GM18499 (cell line): ENCODE results near the gene BABAM2.
"Not testable (repeated sequence)": the region's sequence is repeated elsewhere in the genome, so short reads cannot be mapped to it uniquely, and the experiment has no call there.

Experiments
- ATAC-seq: cut with Tn5 transposase; IDR thresholded peaks from one replicate; pipeline ENCODE4 v1.9.1; 2021; ENCODE audit warnings: moderate number of reproducible peaks; ENCODE audit not compliant: insufficient read depth, unreplicated experiment

BABAM2 gene

DNA sequence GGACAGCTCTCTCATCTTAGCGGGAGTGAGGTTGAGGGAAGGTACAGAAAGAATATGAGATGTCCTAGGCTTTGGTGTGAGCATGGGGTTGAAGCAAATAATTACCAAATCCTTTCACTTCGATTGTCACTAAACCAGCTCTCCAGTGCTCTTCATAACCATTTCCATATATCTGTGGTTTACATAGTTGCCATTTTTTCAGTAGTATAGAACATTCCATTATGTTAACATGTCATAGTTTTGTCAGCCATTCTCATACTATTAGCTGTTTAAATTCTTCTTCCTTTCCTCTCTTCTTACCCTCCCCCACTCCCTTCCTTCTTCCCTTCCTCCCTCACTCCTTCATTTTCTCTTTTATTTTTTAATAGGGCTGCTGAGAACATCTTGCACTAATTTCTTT is 205.9 kb downstream of the BABAM2 start:
- ATAC-seq, result no peak

DNA sequence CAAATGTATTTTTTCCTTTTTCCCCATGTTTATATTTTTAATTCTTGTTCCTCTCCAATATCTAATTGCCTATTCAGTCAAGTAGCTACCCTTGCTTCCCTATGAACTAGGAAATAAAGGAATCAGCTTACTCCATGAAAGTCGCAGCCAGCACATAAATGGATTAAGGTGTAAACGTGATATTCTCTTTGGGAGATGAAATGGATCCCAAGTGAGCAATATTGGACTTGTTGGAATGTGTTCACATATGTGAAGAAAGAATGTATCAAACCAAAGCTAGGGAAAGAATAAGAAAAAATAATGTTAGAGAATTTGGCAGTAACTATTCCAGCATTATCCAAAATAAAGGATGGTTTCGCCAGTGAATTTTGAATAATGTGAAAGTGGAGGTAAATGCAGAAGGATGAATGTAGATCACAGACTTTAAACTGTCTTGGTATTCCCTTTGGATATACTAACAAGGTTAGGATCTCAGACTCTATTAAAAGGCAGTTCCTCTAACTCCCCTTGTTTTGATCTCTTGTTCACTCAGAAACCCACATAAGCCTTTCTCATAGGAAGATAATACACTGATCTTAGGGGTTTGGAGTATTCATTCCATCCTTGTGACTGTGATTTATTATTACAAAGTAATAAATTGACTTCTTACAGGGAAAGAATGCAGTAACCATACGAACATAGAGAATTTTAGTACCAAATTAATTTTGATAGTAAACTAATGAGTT is 208.1 kb downstream of the BABAM2 start:
- ATAC-seq, result no peak

DNA sequence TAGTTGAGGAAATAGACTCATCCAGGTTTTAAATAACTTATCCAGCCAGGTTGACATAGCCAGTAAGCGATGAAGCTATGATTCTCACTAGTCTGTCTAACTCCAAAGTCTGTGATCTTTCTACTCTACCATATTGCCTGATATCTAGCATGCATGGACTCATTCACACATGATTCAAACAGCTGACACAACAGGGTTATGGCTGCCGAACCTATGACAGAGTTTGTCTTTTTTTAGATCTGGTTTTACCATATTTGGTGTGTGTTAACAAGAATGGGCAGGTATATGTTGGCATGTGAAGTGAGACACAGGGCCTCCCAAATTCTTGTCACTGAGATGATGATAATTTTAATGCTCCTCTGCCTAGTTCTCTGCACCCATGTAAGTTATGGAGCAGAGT is 210.6 kb downstream of the BABAM2 start:
- no peak for ATAC-seq

DNA sequence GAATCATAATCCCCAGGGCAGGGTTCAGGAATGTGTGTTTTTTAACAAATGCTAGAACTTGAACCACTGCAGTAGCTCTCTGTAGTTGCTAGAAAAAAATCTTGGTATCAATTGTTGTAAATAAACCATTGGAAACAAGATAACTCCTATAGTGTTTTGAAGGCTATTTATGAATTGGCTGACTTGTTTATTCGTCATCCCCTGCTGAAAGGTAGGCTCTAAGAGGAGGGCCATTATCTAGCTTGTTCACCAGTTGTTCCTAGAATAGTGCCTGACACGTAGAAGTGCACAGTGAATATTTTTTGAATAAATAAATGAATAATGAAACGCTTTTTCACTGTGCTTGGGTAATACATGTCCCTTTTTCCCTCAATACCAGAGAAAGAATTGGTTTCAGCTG is 211.4 kb downstream of the BABAM2 start:
- ATAC-seq, result no peak

DNA sequence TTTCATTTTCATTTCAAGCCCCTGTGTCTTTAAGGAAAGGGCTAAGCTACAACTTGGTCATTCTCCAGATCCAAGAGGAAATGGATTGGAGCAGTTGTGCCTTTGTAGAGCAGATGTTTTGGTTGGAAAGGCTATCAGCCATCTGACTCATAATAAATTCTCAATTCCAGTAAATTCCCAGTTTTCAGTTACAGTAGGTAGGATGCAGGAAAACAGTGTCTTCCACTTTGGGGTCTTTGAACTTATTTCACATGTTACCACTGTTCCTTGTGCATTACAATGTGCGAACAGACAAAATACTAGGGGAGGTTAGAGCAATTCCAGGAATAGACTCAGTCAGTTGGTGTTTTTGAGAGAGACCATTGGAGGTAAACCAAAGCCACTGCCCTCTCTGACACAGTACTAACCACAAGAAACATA is 211.9 kb downstream of the BABAM2 start:
- ATAC-seq, result no peak

DNA sequence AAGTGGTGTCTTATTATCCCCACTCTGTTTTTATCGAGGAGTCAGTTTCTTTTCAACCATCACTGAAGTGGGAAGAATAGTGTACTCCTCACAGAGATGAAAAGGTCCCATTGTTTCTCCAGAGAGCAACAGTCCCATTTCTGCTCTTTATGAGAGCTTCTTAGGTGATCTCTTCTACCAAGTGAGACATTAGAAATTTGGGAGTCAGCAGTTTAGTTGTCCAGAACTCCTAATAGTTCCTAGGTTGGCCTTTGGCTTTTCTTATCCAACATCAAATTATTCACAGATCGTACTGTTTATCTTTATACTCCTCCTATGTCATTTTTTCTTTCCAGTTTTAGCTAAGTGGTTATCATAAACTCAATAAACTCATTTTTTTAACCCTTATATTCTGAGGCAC is 213.1 kb downstream of the BABAM2 start:
- ATAC-seq, result no peak

DNA sequence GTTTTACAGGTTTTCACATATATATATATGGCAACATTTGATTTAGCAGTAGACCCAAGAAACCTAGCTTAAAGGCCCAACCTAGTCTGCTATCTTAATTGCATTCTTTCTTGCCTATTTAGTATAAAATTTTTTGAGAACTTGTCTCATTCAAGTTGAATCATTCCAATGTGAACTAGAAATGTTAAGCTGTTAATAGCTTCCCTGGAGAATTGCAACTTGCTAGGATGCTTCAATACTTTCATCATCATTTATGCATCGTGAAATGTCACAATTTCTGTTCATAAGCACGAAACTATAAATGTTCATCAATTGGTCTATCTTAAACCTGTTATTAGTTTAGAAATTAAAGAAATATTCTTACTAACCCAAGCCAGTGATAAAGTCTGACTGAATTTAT is 217.6 kb downstream of the BABAM2 start:
- no peak for ATAC-seq

DNA sequence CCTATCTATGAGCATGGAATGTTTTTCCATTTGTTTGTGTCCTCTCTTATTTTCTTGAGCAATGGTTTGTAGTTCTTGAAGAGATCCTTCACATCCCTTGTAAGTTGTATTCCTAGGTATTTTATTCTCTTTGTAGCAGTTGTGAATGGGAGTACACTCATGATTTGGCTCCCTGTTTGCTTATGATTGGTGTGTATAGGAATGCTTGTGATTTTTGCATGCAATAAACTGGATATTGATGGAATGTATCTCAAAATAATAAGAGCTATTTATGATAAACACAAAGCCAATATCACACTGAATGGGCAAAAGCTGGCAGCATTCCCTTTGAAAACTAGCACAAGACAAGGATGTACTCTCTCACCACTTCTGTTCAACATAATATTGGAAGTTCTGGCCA is 223.2 kb downstream of the BABAM2 start:
- not testable (repeated sequence) for ATAC-seq

DNA sequence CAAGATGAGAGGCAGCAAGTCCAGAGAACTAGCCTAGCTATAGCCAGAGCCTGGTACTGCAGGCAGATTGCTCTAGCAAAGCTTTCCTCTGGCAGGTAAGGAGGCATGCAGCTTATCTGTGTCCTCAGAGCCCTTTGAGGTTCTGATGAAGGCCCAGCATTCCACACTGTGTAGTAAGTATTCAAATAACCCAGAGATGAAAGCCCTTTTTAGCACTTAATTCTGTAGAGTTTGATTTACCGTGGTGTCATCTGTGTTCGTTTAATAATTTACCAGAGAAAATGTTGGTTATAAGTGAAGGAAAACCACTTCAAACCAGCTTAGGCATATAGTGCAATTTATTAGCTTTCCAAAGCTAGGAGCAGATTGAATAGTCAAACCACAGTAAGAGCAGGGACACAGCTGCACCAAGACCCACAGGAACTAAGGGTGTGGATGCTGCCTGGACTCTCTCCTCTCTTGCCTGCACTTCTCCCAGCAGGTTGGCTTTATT is 226.6 kb downstream of the BABAM2 start:
- ATAC-seq, result no peak

DNA sequence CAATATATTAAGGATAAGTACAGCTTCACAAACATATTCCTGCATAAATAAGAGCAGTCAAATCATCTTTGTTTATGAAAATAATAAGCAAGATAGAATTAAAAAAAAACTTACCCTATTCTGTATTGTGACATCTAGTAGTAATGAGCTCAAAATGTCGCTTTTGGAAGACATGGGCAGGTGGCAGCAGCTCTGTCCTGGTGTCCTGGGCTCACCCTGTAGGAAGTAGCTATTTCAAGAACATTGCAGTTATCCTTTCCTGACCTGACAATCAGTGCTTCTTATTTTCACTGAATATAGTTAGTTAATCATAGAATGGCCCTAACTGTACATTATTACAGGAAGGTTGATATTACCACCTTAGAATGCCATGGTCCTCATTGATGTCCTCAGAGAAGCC is 229.1 kb downstream of the BABAM2 start:
- no peak for ATAC-seq

DNA sequence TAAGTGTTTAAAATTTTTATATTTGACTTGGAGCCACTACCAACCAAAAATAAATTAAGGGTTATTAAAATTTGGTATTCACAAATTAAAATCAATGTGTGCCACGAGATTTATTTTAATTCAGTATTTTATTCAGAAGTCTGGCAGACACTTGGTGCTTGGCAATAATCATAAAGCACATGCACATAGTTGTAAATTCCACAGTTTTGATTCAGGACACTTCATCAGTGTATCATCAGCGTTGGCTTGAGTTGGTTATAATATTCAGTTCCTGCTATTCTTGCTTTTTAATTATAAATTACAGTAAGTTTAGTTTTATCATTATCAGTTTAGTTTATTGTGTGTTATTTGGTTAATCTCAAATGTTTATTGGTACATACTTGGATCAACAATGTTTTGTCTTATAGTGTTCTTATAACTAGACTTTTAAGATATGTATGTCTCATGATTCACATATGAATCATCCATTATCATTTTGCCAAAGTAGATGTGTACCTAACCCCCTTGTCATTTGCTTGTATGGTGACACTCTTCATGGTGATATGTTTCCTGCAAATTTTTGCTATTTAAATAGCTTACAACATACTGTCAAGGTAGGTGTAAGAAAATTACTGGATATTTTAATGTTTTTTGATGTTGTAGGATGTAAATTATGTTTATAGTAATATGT is 237.9 kb downstream of the BABAM2 start:
- no peak for ATAC-seq

DNA sequence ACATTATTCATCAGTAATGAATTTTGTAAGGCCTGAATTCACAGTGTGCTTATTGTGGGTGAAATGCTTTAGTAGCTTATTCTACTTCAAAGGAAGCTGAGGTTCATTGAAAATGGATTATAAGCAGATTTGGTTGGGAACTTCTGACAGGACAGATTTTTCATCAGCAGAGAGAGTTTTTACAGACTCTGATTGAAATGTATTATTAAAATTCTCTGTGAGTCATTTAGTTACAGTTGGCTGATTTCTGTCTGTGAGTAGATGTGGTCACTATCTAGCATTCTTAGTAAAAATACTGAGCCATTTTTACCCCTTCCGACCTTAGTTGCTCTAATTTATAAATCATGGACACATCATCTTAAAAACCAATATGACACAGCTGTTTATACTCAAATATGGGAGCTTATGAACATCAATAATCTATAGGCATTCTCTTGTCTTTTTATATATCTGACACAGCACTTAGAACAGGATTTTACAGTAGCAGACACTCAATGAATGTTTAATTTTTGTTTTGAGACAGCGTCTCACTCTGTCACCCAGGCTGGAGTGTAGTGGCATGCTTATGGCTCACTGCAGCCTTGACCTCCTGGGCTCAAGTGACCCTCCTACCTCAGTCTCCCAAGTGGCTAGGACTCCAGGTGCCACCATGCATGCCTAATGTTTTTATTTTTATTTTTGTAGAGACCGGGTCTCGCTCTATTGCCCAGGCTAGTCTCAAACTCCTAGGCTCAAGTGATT is 239.6 kb downstream of the BABAM2 start:
- no peak for ATAC-seq

DNA sequence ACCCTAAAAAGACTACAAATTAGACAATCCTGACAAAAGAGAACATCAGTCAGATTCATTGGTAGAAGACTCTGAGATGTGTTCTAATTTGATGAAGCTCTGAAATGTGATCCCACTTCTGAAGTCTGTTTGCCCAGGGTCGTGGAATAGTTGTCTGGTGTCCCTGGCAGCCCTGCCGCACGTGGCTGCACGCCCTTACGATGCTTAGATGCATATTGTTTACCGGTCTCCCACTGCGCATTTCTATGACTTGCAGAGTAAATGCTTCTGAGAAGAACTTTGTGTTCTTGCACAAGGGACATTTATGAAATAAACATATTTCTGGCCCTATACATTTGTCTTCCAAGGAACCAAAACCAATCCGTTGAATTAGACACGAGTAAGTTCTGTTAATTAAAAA is 243.2 kb downstream of the BABAM2 start:
- ATAC-seq, result no peak

DNA sequence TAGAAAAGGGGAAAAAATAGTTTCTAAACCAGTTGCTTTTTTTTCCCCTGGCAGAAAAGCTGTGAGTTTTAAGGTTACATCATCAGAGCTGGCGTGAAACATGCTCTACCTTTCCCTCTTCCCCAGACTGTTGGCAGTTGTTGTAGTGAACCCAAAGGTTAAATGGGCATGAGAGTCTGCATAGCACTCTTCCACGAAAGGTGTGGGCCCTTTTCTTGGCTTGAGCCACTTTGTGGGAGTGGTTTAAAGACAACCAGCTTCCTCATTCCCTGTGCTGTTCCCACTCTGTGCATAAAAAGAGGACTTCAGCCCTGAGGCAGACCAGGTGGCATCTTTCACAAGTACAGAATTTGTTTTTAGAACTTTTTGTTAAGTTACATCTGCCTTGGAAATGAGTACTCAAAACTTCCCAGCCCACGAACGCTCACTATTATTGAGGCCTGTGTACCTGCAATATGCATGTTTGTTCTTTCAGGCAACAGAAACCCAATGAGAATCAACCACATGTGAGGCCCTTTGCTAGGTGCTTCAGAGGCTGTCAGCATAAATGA is 243.8 kb downstream of the BABAM2 start:
- no peak for ATAC-seq

DNA sequence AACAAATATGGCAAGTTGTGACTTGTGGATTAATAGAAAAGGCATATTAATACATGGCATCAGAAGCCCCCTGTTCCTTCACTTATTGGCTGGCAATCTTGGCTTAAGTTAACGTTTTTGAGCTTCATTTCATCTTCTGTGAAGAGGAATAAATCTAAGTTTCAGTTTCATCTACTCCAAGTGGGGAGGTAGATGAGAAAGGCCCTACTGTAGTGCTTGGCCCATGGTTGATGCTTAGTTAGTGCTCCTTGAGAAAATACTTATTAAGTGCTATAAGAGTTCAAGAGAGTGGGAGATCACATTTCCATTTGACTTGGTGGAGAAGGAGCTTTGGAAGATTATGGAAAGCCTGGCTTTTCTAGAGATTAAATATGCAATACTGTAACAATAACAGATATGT is 244.3 kb downstream of the BABAM2 start:
- no peak for ATAC-seq

DNA sequence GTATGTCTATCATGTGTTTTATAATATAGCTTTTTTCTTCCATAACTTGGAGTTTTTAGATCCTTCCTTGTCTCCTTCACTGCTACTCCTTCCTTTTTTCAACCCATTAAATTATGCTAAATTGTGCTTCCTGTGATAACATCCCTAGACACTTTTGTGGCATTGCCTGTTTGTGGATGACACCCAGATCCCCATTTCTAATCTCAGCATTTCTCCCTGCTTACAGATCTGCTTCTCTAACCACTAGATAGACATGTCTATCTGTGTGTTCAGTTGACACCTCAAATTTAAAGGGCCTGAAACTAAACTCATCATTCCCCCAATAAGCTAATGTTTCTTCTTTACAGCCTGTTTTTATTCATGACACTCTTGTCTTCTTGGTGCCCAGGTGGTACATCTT is 244.8 kb downstream of the BABAM2 start:
- no peak for ATAC-seq

DNA sequence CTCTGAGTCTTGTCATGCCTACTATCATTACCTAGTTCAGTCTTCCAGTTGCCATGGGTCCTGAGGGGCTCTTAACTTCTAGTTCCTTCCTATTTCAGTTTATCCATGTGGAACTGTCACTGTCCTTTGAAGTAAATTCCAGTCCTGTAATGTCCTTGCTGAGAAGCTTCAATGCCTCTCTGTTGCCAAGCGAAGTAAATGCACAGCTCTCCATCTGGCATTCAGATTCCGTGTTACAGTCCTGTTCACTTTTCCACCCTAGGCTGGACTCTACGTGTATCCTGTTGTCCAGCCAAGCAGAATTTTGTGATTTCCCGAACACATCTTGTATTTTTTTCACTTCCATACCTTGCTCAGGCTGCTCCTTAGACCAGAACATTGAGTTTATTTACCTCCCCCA is 245.3 kb downstream of the BABAM2 start:
- ATAC-seq, result no peak

DNA sequence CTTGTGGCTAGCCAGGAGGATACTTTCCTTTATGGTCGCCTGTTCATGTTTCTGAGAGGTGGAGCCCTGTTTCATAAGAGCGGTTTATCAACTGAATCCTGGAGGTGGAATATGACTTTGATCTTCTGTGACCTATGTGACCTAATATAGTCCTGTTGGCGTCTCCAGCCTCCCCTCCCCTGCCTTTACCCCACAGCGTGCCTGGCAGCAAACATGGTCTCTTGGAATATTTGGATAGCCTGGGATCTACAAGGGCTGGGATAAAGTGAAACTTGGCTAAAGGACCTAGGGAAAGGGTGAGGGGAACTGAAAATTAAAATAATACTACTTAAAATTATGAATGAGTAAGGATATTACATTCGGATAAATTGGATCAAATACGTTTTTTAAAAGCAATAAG is 246.0 kb downstream of the BABAM2 start:
- ATAC-seq, result no peak

DNA sequence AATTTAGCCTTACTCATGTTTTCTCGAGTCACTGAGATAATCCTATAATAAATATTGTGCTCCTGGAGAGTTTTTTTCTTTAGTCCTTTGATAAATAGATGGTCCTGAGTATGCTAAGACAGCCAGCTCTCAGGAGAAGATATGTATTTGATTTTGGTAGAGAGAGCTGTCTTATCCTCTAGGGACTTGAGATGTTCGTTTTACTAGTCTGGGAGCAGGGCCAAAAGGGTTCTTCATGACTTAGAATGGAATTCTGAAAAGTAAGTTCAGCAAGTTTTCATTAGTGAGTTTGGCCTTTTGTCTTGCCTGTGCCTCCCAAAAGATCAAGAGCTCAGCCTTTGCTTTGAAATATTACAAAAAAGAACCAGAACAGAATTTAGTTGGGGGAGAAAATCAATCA is 246.7 kb downstream of the BABAM2 start:
- ATAC-seq, result no peak

DNA sequence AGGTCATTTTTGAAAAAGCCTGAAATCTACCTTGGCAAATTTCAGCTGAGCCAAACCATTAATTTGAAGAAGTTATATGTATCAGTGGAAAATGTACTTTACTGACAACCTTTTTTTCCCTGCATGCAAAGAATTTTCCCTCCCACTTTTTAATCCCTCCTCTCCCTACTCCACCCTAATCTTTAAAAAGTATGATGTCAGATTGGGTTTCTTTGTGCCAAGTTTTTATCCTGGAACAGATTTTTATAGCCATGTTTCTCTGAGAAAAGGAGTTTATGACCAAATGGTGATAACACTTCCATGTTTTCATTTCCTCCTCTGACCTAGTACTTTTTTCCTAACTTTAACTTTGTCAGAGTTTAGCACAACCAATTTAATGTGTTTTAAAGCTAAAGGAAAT is 251.9 kb downstream of the BABAM2 start:
- ATAC-seq, result no peak

DNA sequence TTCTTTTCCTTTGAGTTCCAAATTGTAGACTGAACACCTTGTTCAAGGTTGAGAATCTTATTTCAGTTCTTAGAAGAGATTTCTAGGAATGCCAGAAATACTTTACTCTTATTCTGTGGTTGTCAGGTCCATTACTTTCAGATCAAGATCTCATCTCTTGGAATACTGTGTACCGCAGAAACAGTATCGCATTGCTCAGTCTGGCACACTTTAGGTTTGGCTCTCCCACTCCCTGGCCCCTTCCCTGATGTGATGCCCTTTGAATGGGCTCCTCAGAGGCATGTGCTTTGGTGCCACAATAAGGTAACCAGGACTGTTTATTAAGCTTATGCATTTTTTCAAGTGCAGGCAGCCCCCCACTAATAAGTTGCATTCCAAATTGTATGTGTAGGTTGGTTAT is 257.5 kb downstream of the BABAM2 start:
- no peak for ATAC-seq
